Keratinocyte (primary cell): Measurements from ENCODE around the gene HRCT1. TPM values are rescaled to one million over a fixed set of nuclear protein-coding genes. Genes with fewer than 3 reads are reported as not detected.
A peak's percentile ranks its signal among the peaks of the same experiment; 100 is the strongest.

ENCODE experiments used
- DNase-seq: peaks from one replicate; pipeline ENCODE4 v3.0.0-alpha.2; 2011; ENCODE audit warnings: low read depth, missing footprints, low spot score
- FAIRE-seq: peaks from 2 replicates; lab custom pipeline; 2011; peaks lifted over from hg19 to GRCh38; lab: Jason Lieb, UNC
- H2AFZ ChIP-seq: 2 replicates; pipeline ENCODE4 v1.6.0; 2012; ENCODE audit warnings: low read length, control low read depth, inconsistent platforms; ENCODE audit not compliant: control insufficient read depth
- H3K27ac ChIP-seq: 2 replicates; pipeline ENCODE4 v1.5.1; 2011; ENCODE audit warnings: low read length; ENCODE audit not compliant: control insufficient read depth, insufficient read depth
- H3K27me3 ChIP-seq: 3 replicates; pipeline ENCODE4 v1.6.0; 2011; ENCODE audit warnings: low read length; ENCODE audit not compliant: control insufficient read depth, insufficient read depth; ENCODE audit errors: extremely low read depth
- H3K36me3 ChIP-seq, 2 experiments: 2 replicates in 1 of 2; 3 replicates in 1 of 2; pipeline ENCODE4 v1.5.1; 2011; ENCODE audit warnings: low read length in 2 of 2, mild to moderate bottlenecking in 1 of 2; ENCODE audit not compliant: control insufficient read depth in 2 of 2, insufficient read depth in 2 of 2; ENCODE audit errors: extremely low read depth in 1 of 2
- H3K4me1 ChIP-seq: 3 replicates; pipeline ENCODE4 v1.5.1; 2011; ENCODE audit warnings: low read length; ENCODE audit not compliant: control insufficient read depth, insufficient read depth; ENCODE audit errors: extremely low read depth
- H3K4me2 ChIP-seq: 3 replicates; pipeline ENCODE4 v1.6.0; 2011; ENCODE audit warnings: low read depth, low read length; ENCODE audit not compliant: control insufficient read depth, insufficient read depth; ENCODE audit errors: extremely low read depth
- H3K4me3 ChIP-seq, 3 experiments: fragments of 200-600 bp in 1 of 3; sonication (generic) in 1 of 3; 2 replicates in 2 of 3; 3 replicates in 1 of 3; pipeline ENCODE4 v1.5.1; 2011 to 2016; ENCODE audit warnings: low read length in 3 of 3, mild to moderate bottlenecking in 3 of 3, control low read depth in 2 of 3, inconsistent platforms in 1 of 3, low read depth in 1 of 3, mixed read lengths in 1 of 3, mixed run types in 1 of 3, moderate library complexity in 1 of 3; ENCODE audit not compliant: control insufficient read depth in 2 of 3, insufficient read depth in 2 of 3; ENCODE audit errors: extremely low read depth in 1 of 3
- H3K79me2 ChIP-seq: 2 replicates; pipeline ENCODE4 v1.6.0; 2012; ENCODE audit warnings: low read length; ENCODE audit not compliant: control insufficient read depth, insufficient read depth
- H3K9ac ChIP-seq: 3 replicates; pipeline ENCODE4 v1.6.0; 2011; ENCODE audit warnings: low read length; ENCODE audit not compliant: control insufficient read depth, insufficient read depth; ENCODE audit errors: extremely low read depth
- H3K9me1 ChIP-seq: 3 replicates; pipeline ENCODE4 v1.6.0; 2011; ENCODE audit warnings: low read length; ENCODE audit not compliant: control insufficient read depth, insufficient read depth; ENCODE audit errors: extremely low read depth
- H3K9me3 ChIP-seq: 2 replicates; pipeline ENCODE4 v1.5.1; 2012; ENCODE audit warnings: low read depth, low read length; ENCODE audit not compliant: control insufficient read depth
- H4K20me1 ChIP-seq: 3 replicates; pipeline ENCODE4 v1.6.0; 2011; ENCODE audit warnings: low read length; ENCODE audit not compliant: control insufficient read depth, insufficient read depth; ENCODE audit errors: extremely low read depth
- CTCF ChIP-seq, 3 experiments: IDR thresholded peaks in 1 of 3; conservative IDR thresholded peaks in 1 of 3; optimal IDR thresholded peaks in 1 of 3; 2 replicates in 2 of 3; 3 replicates in 1 of 3; pipeline versions ENCODE3 to v1.5.1; 2011; ENCODE audit warnings: low read length in 3 of 3, mild to moderate bottlenecking in 3 of 3, moderate library complexity in 2 of 3, control low read depth in 1 of 3, inconsistent platforms in 1 of 3; ENCODE audit not compliant: insufficient read depth in 2 of 3; ENCODE audit errors: extremely low read depth in 1 of 3
- EZH2 ChIP-seq: IDR thresholded peaks from one replicate; pipeline ENCODE4 v1.6.1; 2012; ENCODE audit warnings: inconsistent platforms, mild to moderate bottlenecking, low read length, moderate library complexity
- dilution Hi-C: fragments of 300-500 bp; cut with MboI; formaldehyde crosslinking; loops from one replicate; pipeline ENCODE4 v1.7.0; 2020; ENCODE audit warnings: low sequenced_read_pairs; ENCODE audit not compliant: extremely low pct_ligation_motif_present
- polyA plus RNA-seq, 5 experiments: library from polyadenylated mRNA; depleted of rRNA in 3 of 5; stranded (reverse) in 3 of 5; stranded (forward) in 1 of 5; unstranded in 1 of 5; fragments of >200 nt; gene quantifications; 1 replicate in 1 of 5; 2 replicates in 3 of 5; 3 replicates in 1 of 5; pipeline versions ENCODE4 v1.2.1 to v1.2.3, GENCODE V29; 2011 to 2012; ENCODE audit warnings: missing spikeins in 2 of 5, low read depth in 1 of 5, low replicate concordance in 1 of 5

Gene HRCT1
- polyA plus RNA-seq, 1 donor (not counting 4 experiments of a cell fraction or from before 2014, with no cell fraction given): not detected

GRCh38 chr9:35923598-35923926 lies 17.6 kb downstream of the HRCT1 start:
- no peak for DNase-seq
- peaks cover 15% of the 10 kb centered on the region for H3K4me1 ChIP-seq
- peak overlapping the region in 2 of 3 experiments; percentile 1 to 28 for H3K4me3 ChIP-seq
- H3K9ac ChIP-seq: no peak overlapping the region
- TF ChIP-seq CTCF (optimal IDR thresholded peaks at IDR 0.05 in 1 of 3, IDR thresholded peaks at IDR 0.05 in 1 of 3, conservative IDR thresholded peaks at IDR 0.05 in 1 of 3; ENCODE audit: extremely low read depth in 1 of 3, insufficient read depth in 2 of 3, low read length in 3 of 3) (no peak), EZH2 (no peak)
- no peaks in the 10 kb centered on the region for H3K9me1 ChIP-seq
- H3K4me2 ChIP-seq: peak overlapping the region; percentile 29
- H3K79me2 ChIP-seq: no peaks in the 10 kb centered on the region
- dilution Hi-C loops: no loop called here
- no peaks in the 10 kb centered on the region for H3K36me3 ChIP-seq
- no peak for FAIRE-seq
- no peaks in the 10 kb centered on the region for H3K27me3 ChIP-seq
- H4K20me1 ChIP-seq: no peaks in the 10 kb centered on the region
- peak overlapping the region; percentile 52 for H2AFZ ChIP-seq
- no peaks in the 10 kb centered on the region for H3K9me3 ChIP-seq
- peak overlapping the region; percentile 71 for H3K27ac ChIP-seq

GRCh38 chr9:35923927-35924763 lies 18.1 kb downstream of the HRCT1 start:
- Histone ChIP-seq H3K27ac (peak overlapping the region; percentile 71), H3K27me3 (no peaks in the 10 kb centered on the region), H4K20me1 (no peaks in the 10 kb centered on the region), H3K4me3 (peak overlapping the region in 2 of 3 experiments; percentile 1 to 8), H3K9me1 (no peaks in the 10 kb centered on the region), H3K79me2 (no peaks in the 10 kb centered on the region), H2AFZ (peak overlapping the region; percentile 48), H3K9me3 (no peaks in the 10 kb centered on the region), H3K36me3 (no peaks in the 10 kb centered on the region), H3K4me2 (peak overlapping the region; percentile 29), H3K9ac (peak overlapping the region; percentile 39), H3K4me1 (peaks cover 15% of the 10 kb centered on the region)
- FAIRE-seq: peak; percentile 85
- dilution Hi-C loops: no loop called here
- no peak for TF ChIP-seq EZH2
- DNase-seq: no peak
